Central memory CD8-positive, alpha-beta T cell (primary cell): ENCODE results near the gene VAV2.

Experiments used
- ATAC-seq: fragments of 150-1000 bp; cut with Tn5 transposase; replicated peaks from 2 replicates; pipeline ENCODE4 v1.10.0; 2022; ENCODE audit warnings: mild to moderate bottlenecking, moderate FRiP score, moderate number of reproducible peaks; ENCODE audit not compliant: poor library complexity, severe bottlenecking; ENCODE audit errors: extremely low read depth
- DNase-seq, 2 donors: peaks; one replicate each; pipeline ENCODE4 v3.0.0; 2021; ENCODE audit warnings: low spot score in 2 of 2
- H3K27ac Mint-ChIP-seq: one replicate; pipeline ENCODE4 v1.8.0; 2022; ENCODE audit warnings: low read depth, mild to moderate bottlenecking, moderate library complexity, mixed read lengths
- H3K27me3 Mint-ChIP-seq: one replicate; pipeline ENCODE4 v1.8.0; 2022; ENCODE audit warnings: mixed read lengths
- H3K36me3 Mint-ChIP-seq: one replicate; pipeline ENCODE4 v1.8.0; 2022; ENCODE audit warnings: mild to moderate bottlenecking, moderate library complexity, mixed read lengths; ENCODE audit not compliant: insufficient read depth
- H3K4me1 Mint-ChIP-seq: one replicate; pipeline ENCODE4 v1.8.0; 2022; ENCODE audit warnings: mixed read lengths
- H3K4me3 Mint-ChIP-seq: one replicate; pipeline ENCODE4 v1.8.0; 2022; ENCODE audit warnings: mild to moderate bottlenecking, moderate library complexity, mixed read lengths
- H3K9me3 Mint-ChIP-seq: one replicate; pipeline ENCODE4 v1.8.0; 2022; ENCODE audit warnings: mixed read lengths

Gene VAV2

GRCh38 chr9:133822430-133823065, 169.6 kb downstream of the VAV2 start:
- no peak overlapping the region for H3K27ac Mint-ChIP-seq
- ATAC-seq (no peak), DNase-seq (no peak)
- H3K27me3 Mint-ChIP-seq = no peaks in the 10 kb centered on the region
- no peaks in the 10 kb centered on the region for H3K4me1 Mint-ChIP-seq
- H3K4me3 Mint-ChIP-seq = no peak overlapping the region
- H3K9me3 Mint-ChIP-seq = no peaks in the 10 kb centered on the region
- peaks cover 1% of the 10 kb centered on the region for H3K36me3 Mint-ChIP-seq

- Mint-ChIP-seq H3K36me3 (peaks cover 1% of the 10 kb centered on the region), H3K4me1 (no peaks in the 10 kb centered on the region), H3K4me3 (no peak overlapping the region), H3K27ac (no peak overlapping the region), H3K9me3 (no peaks in the 10 kb centered on the region), H3K27me3 (no peaks in the 10 kb centered on the region)
- ATAC-seq (no peak), DNase-seq (no peak)
Measured at GRCh38 chr9:133821601-133822429, 170.3 kb downstream of the VAV2 start.

GRCh38 chr9:133819923-133820322, 172.2 kb downstream of the VAV2 start:
- DNase-seq (no peak), ATAC-seq (no peak)
- Mint-ChIP-seq H3K36me3 (peaks cover 1% of the 10 kb centered on the region), H3K27ac (no peak overlapping the region), H3K4me1 (no peaks in the 10 kb centered on the region), H3K9me3 (no peaks in the 10 kb centered on the region), H3K4me3 (no peak overlapping the region), H3K27me3 (no peaks in the 10 kb centered on the region)

GRCh38 chr9:133818444-133818843, 173.7 kb downstream of the VAV2 start:
- ATAC-seq = no peak
- H3K4me1 Mint-ChIP-seq = no peaks in the 10 kb centered on the region
- no peak overlapping the region for H3K4me3 Mint-ChIP-seq
- no peak overlapping the region for H3K27ac Mint-ChIP-seq
- DNase-seq = no peak
- H3K36me3 Mint-ChIP-seq = peaks cover 1% of the 10 kb centered on the region
- H3K9me3 Mint-ChIP-seq = no peaks in the 10 kb centered on the region
- H3K27me3 Mint-ChIP-seq = no peaks in the 10 kb centered on the region

GRCh38 chr9:133815781-133816180, 176.3 kb downstream of the VAV2 start:
- Mint-ChIP-seq H3K9me3 (no peaks in the 10 kb centered on the region), H3K27ac (no peak overlapping the region), H3K36me3 (peaks cover 1% of the 10 kb centered on the region), H3K4me1 (no peaks in the 10 kb centered on the region), H3K27me3 (no peaks in the 10 kb centered on the region), H3K4me3 (no peak overlapping the region)
- no peak for DNase-seq
- ATAC-seq = no peak

GRCh38 chr9:133814586-133815208, 177.4 kb downstream of the VAV2 start:
- H3K4me3 Mint-ChIP-seq = no peak overlapping the region
- H3K27me3 Mint-ChIP-seq = no peaks in the 10 kb centered on the region
- no peak overlapping the region for H3K27ac Mint-ChIP-seq
- ATAC-seq (no peak), DNase-seq (no peak)
- H3K9me3 Mint-ChIP-seq = no peaks in the 10 kb centered on the region
- H3K4me1 Mint-ChIP-seq = no peaks in the 10 kb centered on the region
- peaks cover 1% of the 10 kb centered on the region for H3K36me3 Mint-ChIP-seq

- H3K4me1 Mint-ChIP-seq = no peaks in the 10 kb centered on the region
- H3K4me3 Mint-ChIP-seq = no peak overlapping the region
- peaks cover 1% of the 10 kb centered on the region for H3K36me3 Mint-ChIP-seq
- H3K27ac Mint-ChIP-seq = no peak overlapping the region
- ATAC-seq (no peak), DNase-seq (no peak)
- H3K27me3 Mint-ChIP-seq = no peaks in the 10 kb centered on the region
- no peaks in the 10 kb centered on the region for H3K9me3 Mint-ChIP-seq
Measured at GRCh38 chr9:133813749-133814585, 178.2 kb downstream of the VAV2 start.

GRCh38 chr9:133812941-133813748, 179.0 kb downstream of the VAV2 start:
- no peak for ATAC-seq

GRCh38 chr9:133812077-133812868, 179.9 kb downstream of the VAV2 start:
- no peaks in the 10 kb centered on the region for H3K27me3 Mint-ChIP-seq
- no peaks in the 10 kb centered on the region for H3K4me1 Mint-ChIP-seq
- ATAC-seq (no peak), DNase-seq (no peak)
- H3K4me3 Mint-ChIP-seq = no peak overlapping the region
- H3K27ac Mint-ChIP-seq = no peak overlapping the region
- no peaks in the 10 kb centered on the region for H3K36me3 Mint-ChIP-seq
- H3K9me3 Mint-ChIP-seq = no peaks in the 10 kb centered on the region

More at GRCh38 chr9:133812941-133813748, 179.0 kb downstream of the VAV2 start:
- no peak overlapping the region for H3K27ac Mint-ChIP-seq
- DNase-seq = no peak
- H3K4me3 Mint-ChIP-seq = no peak overlapping the region
- no peaks in the 10 kb centered on the region for H3K27me3 Mint-ChIP-seq
- H3K4me1 Mint-ChIP-seq = no peaks in the 10 kb centered on the region
- H3K36me3 Mint-ChIP-seq = no peaks in the 10 kb centered on the region
- H3K9me3 Mint-ChIP-seq = no peaks in the 10 kb centered on the region

- no peak overlapping the region for H3K4me3 Mint-ChIP-seq
- DNase-seq = no peak
- H3K27me3 Mint-ChIP-seq = no peaks in the 10 kb centered on the region
- no peak overlapping the region for H3K27ac Mint-ChIP-seq
- no peaks in the 10 kb centered on the region for H3K4me1 Mint-ChIP-seq
- no peaks in the 10 kb centered on the region for H3K36me3 Mint-ChIP-seq
- no peak for ATAC-seq
- H3K9me3 Mint-ChIP-seq = no peaks in the 10 kb centered on the region
Measured at GRCh38 chr9:133811471-133811870, 180.7 kb downstream of the VAV2 start.

- Mint-ChIP-seq H3K9me3 (no peaks in the 10 kb centered on the region), H3K27ac (no peak overlapping the region), H3K4me1 (no peaks in the 10 kb centered on the region), H3K27me3 (no peaks in the 10 kb centered on the region), H3K4me3 (no peak overlapping the region), H3K36me3 (no peaks in the 10 kb centered on the region)
- ATAC-seq (no peak), DNase-seq (no peak)
Measured at GRCh38 chr9:133810556-133811195, 181.4 kb downstream of the VAV2 start.
